A204.1 (cell line): ENCODE results near the gene SARDH.
"Not testable (repeated sequence)": the region's sequence is repeated elsewhere in the genome, so short reads cannot be mapped to it uniquely, and the experiment has no call there.

ENCODE experiments used
- FAIRE-seq: peaks from 2 replicates; lab custom pipeline; 2012; peaks lifted over from hg19 to GRCh38; lab: Jason Lieb, UNC

SARDH gene

GRCh38 chr9:133684121-133684935, 53.8 kb downstream of the SARDH start:
- FAIRE-seq: no peak

GRCh38 chr9:133683586-133684120, 54.5 kb downstream of the SARDH start:
- no peak for FAIRE-seq

- no peak for FAIRE-seq
Measured at GRCh38 chr9:133682818-133683585, 55.1 kb downstream of the SARDH start.

- no peak for FAIRE-seq
Measured at GRCh38 chr9:133681658-133682306, 56.4 kb downstream of the SARDH start.

- no peak for FAIRE-seq
Measured at GRCh38 chr9:133680976-133681657, 57.0 kb downstream of the SARDH start.

- no peak for FAIRE-seq
Measured at GRCh38 chr9:133680250-133680975, 57.7 kb downstream of the SARDH start.

GRCh38 chr9:133679466-133680061, 58.6 kb downstream of the SARDH start:
- FAIRE-seq: no peak

- no peak for FAIRE-seq
Measured at GRCh38 chr9:133679056-133679455, 59.1 kb downstream of the SARDH start.

DNA sequence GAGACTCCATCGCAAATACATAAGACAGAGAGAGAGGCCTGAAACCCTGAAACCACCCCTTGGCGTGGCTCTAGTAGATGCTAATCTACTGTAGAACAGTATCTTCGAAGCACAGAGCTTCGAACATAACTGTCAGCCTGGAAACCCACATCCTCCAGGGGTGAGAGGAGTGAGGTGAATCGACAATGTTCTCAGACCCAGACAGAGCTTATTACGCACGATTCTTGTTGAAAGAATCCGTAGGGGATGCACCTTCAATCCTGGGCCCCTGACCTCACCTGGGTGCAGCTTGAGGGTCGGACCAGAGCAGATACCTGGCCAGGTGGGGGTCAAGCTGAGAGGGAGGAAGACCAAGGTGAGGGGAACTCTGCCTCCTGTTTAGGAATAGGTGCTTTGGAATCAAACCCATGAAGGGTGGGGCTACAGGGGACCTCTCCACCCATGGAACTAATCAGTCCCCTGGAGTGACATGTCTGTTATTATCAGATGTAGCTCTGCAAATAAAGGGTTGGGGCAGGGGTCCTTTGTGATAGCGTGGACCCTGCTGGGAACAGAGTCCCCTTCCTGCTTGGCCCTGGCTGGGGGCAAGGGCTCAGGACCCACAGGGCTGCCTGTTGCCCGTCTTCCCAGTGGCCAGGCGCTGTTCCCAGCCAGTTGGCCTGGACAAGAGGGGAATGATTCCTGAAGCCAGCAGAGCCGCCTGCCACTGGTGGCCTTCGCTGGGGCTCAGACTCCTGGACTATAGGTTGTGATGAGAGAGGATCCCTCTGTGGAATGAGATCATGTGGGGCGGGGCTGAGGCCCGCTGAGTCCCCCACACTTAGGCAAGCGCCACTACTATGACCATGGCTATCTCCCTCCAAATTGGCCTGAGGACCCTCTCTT, 60.8 kb downstream of the SARDH start:
- FAIRE-seq: no peak

DNA sequence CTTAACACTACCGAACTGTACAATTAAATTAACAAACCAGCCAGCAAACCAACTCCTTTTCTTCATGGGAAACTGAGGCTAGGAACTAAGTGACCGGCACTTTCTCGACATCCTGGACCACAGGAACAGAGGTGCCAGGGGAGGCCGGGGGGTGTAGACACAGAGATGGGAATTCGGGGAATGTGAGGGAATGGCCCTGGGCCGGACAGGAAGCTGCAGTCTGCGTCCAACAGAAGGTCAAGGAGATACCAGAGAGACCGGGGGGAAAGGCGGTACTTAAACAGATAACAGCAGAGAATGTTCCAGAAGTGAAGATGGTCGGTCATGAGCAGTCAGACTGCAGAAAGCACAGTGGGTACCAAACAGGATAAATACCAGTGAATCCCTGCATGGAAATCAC, 61.7 kb downstream of the SARDH start:
- FAIRE-seq: no peak

DNA sequence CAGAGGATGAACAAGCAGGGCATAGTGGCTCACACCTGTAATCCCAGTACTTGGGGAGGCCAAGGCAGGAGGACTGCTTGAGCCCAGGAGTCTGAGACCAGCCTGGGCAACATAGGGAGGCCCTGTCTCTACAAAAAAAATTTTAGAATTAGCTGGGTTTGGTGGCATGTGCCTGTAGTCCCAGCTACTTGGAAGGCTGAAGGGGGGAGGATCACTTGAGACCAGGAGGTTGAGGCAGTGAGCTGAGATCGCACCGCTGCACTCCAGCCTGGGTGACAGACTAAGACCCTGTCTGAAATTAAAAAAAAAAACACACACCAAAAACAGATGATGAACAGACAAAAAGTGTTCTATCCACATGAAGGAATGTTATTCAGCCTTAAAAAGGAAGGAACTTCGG, 62.4 kb downstream of the SARDH start:
- not testable (repeated sequence) for FAIRE-seq

GRCh38 chr9:133674091-133674490, 64.1 kb downstream of the SARDH start:
- no peak for FAIRE-seq

GRCh38 chr9:133673258-133673655, 64.9 kb downstream of the SARDH start:
- FAIRE-seq: no peak

GRCh38 chr9:133672503-133673257, 65.5 kb downstream of the SARDH start:
- no peak for FAIRE-seq

GRCh38 chr9:133671371-133671770, 66.8 kb downstream of the SARDH start:
- no peak for FAIRE-seq

DNA sequence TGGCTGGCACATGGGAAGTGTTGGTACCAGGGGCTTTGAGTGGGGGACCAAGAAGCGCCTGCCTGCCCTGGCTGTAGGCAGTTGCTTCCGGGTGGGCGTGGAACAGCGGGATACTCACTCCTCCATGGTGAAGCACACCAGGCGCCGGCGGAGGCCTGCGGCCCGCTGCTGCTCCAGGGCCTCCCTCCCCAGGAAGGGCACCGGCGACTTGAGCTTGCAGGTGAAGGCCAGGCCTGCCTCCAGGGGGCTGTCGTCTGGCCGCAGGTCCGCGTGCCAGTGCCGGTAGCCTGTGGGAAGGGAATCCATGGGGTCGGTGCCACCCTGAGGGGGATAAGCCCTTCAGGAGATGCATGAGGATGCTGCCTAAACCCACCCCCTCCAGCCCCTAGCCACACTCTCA, 67.7 kb downstream of the SARDH start:
- FAIRE-seq: no peak

DNA sequence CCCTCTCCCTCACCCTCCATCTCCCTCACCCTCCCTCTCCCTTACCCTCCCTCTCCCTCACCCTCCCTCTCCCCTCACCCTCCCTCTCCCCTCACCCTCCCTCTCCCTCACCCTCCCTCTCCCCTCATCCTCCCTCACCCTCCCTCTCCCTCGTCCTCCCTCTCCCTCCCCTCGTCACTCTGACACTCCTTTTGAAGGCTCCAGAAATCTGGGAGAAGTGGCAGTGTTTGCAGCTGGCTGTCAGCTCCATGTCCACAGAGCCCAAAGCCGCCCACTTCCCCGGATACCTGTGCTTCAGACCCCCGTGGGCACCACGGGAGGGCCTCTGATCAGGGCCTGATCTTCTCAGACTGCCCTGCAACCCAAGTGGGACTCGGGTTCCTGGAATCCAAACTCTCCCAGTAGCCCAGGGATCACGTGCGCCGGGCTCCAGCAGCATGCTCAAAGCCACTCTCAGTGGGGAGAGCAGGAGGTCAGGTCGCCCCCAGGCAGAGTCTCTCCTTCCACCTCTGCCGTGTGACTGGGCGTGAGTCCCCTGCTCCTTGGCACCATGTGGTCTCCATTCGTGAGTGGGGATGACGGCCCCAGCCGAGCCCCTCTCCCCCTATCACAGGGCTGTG, 68.9 kb downstream of the SARDH start:
- FAIRE-seq: no peak

GRCh38 chr9:133667759-133668450, 70.2 kb downstream of the SARDH start:
- FAIRE-seq: no peak
